Activated CD8-positive, alpha-beta memory T cell treated with anti-CD3 and anti-CD28 coated beads for 48 hours (primary cell): ENCODE results near the gene TOMM22.

Experiments
- DNase-seq, 3 experiments: peaks; one replicate each; pipeline ENCODE4 v3.0.0-alpha.2; 2020; ENCODE audit warnings: low read depth in 2 of 3, low spot score in 2 of 3

The TOMM22 gene

GRCh38 chr22:38715176-38715764 lies 33.5 kb downstream of the TOMM22 start:
- DNase-seq: no peak

GRCh38 chr22:38715852-38716251 lies 34.1 kb downstream of the TOMM22 start:
- DNase-seq: no peak

- DNase-seq: no peak
These were observed 34.5 kb downstream of the TOMM22 start for GRCh38 chr22:38716271-38716670.

- DNase-seq: no peak
These were observed 35.1 kb downstream of the TOMM22 start for GRCh38 chr22:38716826-38717225.

GRCh38 chr22:38717244-38717643 lies 35.5 kb downstream of the TOMM22 start:
- DNase-seq: no peak

GRCh38 chr22:38718414-38718813 lies 36.7 kb downstream of the TOMM22 start:
- no peak for DNase-seq

GRCh38 chr22:38719196-38719595 lies 37.4 kb downstream of the TOMM22 start:
- DNase-seq: no peak

- no peak for DNase-seq
These were observed 38.6 kb downstream of the TOMM22 start for GRCh38 chr22:38720350-38720749.

- no peak for DNase-seq
These were observed 39.8 kb downstream of the TOMM22 start for GRCh38 chr22:38721551-38721950.

GRCh38 chr22:38724176-38724575 lies 42.4 kb downstream of the TOMM22 start:
- DNase-seq: no peak

GRCh38 chr22:38724926-38725571 lies 43.3 kb downstream of the TOMM22 start:
- DNase-seq: no peak

- DNase-seq: no peak
These were observed 44.3 kb downstream of the TOMM22 start for GRCh38 chr22:38725900-38726655.

GRCh38 chr22:38727123-38727522 lies 45.4 kb downstream of the TOMM22 start:
- DNase-seq: no peak

GRCh38 chr22:38727530-38728451 lies 46.0 kb downstream of the TOMM22 start:
- DNase-seq: no peak

GRCh38 chr22:38728871-38729796 lies 47.4 kb downstream of the TOMM22 start:
- no peak for DNase-seq

- no peak for DNase-seq
These were observed 48.2 kb downstream of the TOMM22 start for GRCh38 chr22:38729946-38730345.

GRCh38 chr22:38730411-38730871 lies 48.7 kb downstream of the TOMM22 start:
- no peak for DNase-seq

- DNase-seq: no peak
These were observed 50.0 kb downstream of the TOMM22 start for GRCh38 chr22:38731703-38732161.

- DNase-seq: no peak
These were observed 50.6 kb downstream of the TOMM22 start for GRCh38 chr22:38732251-38732815.

- no peak for DNase-seq
These were observed 51.6 kb downstream of the TOMM22 start for GRCh38 chr22:38733329-38733723.
